ENCODE results near the gene GABBR2.
A peak's percentile ranks its signal among the peaks of the same experiment; 100 is the strongest.

DNA sequence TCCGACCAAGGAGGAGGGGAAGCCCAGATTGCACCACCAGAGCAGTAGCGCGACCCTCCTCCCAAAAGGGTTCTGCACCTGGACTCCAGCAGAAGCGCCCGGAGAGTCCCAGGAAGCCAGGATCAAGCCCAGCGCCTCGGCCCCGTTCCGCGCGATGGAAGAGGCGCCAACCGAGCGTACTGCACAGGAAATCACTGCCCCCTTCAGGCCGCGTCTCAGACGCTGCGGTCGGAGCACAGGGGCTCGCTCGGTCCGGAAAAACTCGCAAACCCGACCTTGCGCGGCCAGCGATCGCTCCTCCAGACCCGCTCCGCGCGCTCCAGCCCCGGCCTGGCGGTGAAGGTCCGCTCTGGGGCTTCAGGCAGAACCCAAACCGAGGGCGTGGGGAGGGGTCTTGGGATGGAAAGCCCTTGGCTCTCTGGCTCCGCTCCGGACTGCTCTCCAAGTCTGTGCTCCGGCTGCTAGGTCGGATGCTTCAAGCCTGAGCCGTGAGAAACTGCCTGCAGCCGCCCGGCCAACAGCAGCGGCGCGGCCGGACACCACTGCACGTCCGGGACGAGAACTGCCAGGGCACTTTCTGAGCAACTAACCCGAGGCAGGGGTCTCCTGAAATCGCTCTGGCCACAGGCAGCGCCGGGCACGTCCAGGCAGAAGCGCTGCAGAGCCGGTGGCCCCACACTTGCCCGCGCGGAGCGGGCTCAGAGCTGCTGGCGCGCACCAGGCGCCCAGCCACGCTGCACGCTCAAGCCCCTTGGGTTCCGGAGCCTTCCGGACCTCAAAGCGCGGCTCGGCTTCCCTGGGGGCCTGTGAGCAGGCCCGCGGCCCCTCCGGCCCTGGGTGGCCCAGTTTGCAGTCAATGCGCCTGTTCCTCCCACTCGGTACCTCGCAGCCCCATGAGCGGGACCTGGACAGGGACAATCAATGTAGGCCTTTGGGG lies 1.3 kb downstream of the GABBR2 start:
- TF ChIP-seq, protein P1, sequence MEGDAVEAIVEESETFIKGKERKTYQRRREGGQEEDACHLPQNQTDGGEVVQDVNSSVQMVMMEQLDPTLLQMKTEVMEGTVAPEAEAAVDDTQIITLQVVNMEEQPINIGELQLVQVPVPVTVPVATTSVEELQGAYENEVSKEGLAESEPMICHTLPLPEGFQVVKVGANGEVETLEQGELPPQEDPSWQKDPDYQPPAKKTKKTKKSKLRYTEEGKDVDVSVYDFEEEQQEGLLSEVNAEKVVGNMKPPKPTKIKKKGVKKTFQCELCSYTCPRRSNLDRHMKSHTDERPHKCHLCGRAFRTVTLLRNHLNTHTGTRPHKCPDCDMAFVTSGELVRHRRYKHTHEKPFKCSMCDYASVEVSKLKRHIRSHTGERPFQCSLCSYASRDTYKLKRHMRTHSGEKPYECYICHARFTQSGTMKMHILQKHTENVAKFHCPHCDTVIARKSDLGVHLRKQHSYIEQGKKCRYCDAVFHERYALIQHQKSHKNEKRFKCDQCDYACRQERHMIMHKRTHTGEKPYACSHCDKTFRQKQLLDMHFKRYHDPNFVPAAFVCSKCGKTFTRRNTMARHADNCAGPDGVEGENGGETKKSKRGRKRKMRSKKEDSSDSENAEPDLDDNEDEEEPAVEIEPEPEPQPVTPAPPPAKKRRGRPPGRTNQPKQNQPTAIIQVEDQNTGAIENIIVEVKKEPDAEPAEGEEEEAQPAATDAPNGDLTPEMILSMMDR (IDR thresholded peaks at IDR 0.05) = peak; percentile 81
- TF ChIP-seq TCF7L2 (IDR thresholded peaks at IDR 0.05; ENCODE audit: low read depth, low read length) (no peak), POLR2AphosphoS5 (IDR thresholded peaks at IDR 0.05; ENCODE audit: low read depth, low read length) (no peak), SIN3A (IDR thresholded peaks at IDR 0.05; ENCODE audit: borderline replicate concordance, insufficient read depth, low read depth, low read length) (no peak)
- TF ChIP-seq, protein P2, sequence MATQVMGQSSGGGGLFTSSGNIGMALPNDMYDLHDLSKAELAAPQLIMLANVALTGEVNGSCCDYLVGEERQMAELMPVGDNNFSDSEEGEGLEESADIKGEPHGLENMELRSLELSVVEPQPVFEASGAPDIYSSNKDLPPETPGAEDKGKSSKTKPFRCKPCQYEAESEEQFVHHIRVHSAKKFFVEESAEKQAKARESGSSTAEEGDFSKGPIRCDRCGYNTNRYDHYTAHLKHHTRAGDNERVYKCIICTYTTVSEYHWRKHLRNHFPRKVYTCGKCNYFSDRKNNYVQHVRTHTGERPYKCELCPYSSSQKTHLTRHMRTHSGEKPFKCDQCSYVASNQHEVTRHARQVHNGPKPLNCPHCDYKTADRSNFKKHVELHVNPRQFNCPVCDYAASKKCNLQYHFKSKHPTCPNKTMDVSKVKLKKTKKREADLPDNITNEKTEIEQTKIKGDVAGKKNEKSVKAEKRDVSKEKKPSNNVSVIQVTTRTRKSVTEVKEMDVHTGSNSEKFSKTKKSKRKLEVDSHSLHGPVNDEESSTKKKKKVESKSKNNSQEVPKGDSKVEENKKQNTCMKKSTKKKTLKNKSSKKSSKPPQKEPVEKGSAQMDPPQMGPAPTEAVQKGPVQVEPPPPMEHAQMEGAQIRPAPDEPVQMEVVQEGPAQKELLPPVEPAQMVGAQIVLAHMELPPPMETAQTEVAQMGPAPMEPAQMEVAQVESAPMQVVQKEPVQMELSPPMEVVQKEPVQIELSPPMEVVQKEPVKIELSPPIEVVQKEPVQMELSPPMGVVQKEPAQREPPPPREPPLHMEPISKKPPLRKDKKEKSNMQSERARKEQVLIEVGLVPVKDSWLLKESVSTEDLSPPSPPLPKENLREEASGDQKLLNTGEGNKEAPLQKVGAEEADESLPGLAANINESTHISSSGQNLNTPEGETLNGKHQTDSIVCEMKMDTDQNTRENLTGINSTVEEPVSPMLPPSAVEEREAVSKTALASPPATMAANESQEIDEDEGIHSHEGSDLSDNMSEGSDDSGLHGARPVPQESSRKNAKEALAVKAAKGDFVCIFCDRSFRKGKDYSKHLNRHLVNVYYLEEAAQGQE (IDR thresholded peaks at IDR 0.05; ENCODE audit: insufficient read depth in 1 of 2, low read depth in 2 of 2, low read length in 1 of 2) = no peak
